Measurements from ENCODE around the gene FTO. TPM values are rescaled to one million over a fixed set of nuclear protein-coding genes. Genes with fewer than 3 reads are reported as not detected.

Gene FTO
- total and polyA plus RNA-seq, 2 of the 13 experiments (the other 11 are each of a cell fraction or from before 2014, with no cell fraction given) = 41.6 to 55.8 TPM

- TF ChIP-seq SNAPC4 (CRISPR knock-in tag; IDR thresholded peaks at IDR 0.05) (no peak), FOXK1 (CRISPR knock-in tag; IDR thresholded peaks at IDR 0.05; ENCODE audit: borderline replicate concordance, low read depth) (peak; percentile 14; the same call in 1 of the 2 replicates), ZNF331 (CRISPR knock-in tag; IDR thresholded peaks at IDR 0.05) (no peak), SAP130 (CRISPR knock-in tag; IDR thresholded peaks at IDR 0.05; ENCODE audit: low read depth) (no peak), RELA (CRISPR knock-in tag; IDR thresholded peaks at IDR 0.05) (no peak), SOX6 (IDR thresholded peaks at IDR 0.05) (no peak), SOX6 (CRISPR knock-in tag; IDR thresholded peaks at IDR 0.05) (peak; percentile 53; the same call in 1 of the 2 replicates), ZEB1 (IDR thresholded peaks at IDR 0.05; ENCODE audit: insufficient replicate concordance, low read depth) (no peak), ZNF460 (CRISPR knock-in tag; IDR thresholded peaks at IDR 0.05; ENCODE audit: borderline replicate concordance) (no peak)
- TF ChIP-seq, protein P1, sequence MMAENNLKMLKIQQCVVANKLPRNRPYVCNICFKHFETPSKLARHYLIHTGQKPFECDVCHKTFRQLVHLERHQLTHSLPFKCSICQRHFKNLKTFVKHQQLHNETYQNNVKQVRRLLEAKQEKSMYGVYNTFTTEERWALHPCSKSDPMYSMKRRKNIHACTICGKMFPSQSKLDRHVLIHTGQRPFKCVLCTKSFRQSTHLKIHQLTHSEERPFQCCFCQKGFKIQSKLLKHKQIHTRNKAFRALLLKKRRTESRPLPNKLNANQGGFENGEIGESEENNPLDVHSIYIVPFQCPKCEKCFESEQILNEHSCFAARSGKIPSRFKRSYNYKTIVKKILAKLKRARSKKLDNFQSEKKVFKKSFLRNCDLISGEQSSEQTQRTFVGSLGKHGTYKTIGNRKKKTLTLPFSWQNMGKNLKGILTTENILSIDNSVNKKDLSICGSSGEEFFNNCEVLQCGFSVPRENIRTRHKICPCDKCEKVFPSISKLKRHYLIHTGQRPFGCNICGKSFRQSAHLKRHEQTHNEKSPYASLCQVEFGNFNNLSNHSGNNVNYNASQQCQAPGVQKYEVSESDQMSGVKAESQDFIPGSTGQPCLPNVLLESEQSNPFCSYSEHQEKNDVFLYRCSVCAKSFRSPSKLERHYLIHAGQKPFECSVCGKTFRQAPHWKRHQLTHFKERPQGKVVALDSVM (CRISPR knock-in tag; IDR thresholded peaks at IDR 0.05) = no peak
- TF ChIP-seq, protein P2, sequence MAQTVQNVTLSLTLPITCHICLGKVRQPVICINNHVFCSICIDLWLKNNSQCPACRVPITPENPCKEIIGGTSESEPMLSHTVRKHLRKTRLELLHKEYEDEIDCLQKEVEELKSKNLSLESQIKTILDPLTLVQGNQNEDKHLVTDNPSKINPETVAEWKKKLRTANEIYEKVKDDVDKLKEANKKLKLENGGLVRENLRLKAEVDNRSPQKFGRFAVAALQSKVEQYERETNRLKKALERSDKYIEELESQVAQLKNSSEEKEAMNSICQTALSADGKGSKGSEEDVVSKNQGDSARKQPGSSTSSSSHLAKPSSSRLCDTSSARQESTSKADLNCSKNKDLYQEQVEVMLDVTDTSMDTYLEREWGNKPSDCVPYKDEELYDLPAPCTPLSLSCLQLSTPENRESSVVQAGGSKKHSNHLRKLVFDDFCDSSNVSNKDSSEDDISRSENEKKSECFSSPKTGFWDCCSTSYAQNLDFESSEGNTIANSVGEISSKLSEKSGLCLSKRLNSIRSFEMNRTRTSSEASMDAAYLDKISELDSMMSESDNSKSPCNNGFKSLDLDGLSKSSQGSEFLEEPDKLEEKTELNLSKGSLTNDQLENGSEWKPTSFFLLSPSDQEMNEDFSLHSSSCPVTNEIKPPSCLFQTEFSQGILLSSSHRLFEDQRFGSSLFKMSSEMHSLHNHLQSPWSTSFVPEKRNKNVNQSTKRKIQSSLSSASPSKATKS (CRISPR knock-in tag; IDR thresholded peaks at IDR 0.05) = no peak
- TF ChIP-seq, protein P3, sequence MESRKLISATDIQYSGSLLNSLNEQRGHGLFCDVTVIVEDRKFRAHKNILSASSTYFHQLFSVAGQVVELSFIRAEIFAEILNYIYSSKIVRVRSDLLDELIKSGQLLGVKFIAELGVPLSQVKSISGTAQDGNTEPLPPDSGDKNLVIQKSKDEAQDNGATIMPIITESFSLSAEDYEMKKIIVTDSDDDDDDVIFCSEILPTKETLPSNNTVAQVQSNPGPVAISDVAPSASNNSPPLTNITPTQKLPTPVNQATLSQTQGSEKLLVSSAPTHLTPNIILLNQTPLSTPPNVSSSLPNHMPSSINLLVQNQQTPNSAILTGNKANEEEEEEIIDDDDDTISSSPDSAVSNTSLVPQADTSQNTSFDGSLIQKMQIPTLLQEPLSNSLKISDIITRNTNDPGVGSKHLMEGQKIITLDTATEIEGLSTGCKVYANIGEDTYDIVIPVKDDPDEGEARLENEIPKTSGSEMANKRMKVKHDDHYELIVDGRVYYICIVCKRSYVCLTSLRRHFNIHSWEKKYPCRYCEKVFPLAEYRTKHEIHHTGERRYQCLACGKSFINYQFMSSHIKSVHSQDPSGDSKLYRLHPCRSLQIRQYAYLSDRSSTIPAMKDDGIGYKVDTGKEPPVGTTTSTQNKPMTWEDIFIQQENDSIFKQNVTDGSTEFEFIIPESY (CRISPR knock-in tag; IDR thresholded peaks at IDR 0.05) = no peak
Observed at GRCh38 chr16:54140057-54140787, 436.3 kb downstream of the FTO start (continued).
